HG03139 (cell line): Measurements from ENCODE around the gene KCNE2.
"Not testable (repeated sequence)": the region's sequence is repeated elsewhere in the genome, so short reads cannot be mapped to it uniquely, and the experiment has no call there.

Experiments
- ATAC-seq: cut with Tn5 transposase; IDR thresholded peaks from one replicate; pipeline ENCODE4 v1.9.1; 2021; ENCODE audit not compliant: unreplicated experiment

Gene KCNE2

DNA sequence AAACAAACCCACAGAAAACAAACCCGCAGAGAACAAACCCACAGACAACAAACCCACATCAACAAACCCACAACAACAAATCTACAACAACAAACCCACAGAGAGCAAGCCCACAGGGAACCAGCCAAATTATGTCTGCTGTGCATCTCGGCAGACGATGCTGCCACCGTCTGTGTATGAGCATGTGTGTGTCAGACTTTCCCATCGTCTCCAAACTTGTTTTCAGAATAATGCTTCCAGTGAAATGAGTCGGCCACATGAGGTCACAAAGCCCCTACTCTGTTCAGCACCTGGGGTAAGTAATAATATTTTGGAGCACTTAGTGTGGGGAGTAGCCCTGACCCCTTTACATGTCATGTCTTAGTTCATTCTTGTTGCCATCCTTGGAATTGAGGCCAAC, 42.3 kb downstream of the KCNE2 start:
- not testable (repeated sequence) for ATAC-seq

- ATAC-seq = not testable (repeated sequence)
Observed at GRCh38 chr21:34406676-34407075, 42.9 kb downstream of the KCNE2 start.

- ATAC-seq = not testable (repeated sequence)
Observed at GRCh38 chr21:34407294-34407693, 43.5 kb downstream of the KCNE2 start.

- not testable (repeated sequence) for ATAC-seq
Observed at GRCh38 chr21:34417448-34418077, 53.8 kb downstream of the KCNE2 start.
